GM19467 (cell line): Measurements from ENCODE around the gene MMP24.

Experiments used
- ATAC-seq: cut with Tn5 transposase; IDR thresholded peaks from one replicate; pipeline ENCODE4 v1.9.1; 2021; ENCODE audit warnings: mild to moderate bottlenecking, moderate library complexity; ENCODE audit not compliant: unreplicated experiment

The MMP24 gene

DNA sequence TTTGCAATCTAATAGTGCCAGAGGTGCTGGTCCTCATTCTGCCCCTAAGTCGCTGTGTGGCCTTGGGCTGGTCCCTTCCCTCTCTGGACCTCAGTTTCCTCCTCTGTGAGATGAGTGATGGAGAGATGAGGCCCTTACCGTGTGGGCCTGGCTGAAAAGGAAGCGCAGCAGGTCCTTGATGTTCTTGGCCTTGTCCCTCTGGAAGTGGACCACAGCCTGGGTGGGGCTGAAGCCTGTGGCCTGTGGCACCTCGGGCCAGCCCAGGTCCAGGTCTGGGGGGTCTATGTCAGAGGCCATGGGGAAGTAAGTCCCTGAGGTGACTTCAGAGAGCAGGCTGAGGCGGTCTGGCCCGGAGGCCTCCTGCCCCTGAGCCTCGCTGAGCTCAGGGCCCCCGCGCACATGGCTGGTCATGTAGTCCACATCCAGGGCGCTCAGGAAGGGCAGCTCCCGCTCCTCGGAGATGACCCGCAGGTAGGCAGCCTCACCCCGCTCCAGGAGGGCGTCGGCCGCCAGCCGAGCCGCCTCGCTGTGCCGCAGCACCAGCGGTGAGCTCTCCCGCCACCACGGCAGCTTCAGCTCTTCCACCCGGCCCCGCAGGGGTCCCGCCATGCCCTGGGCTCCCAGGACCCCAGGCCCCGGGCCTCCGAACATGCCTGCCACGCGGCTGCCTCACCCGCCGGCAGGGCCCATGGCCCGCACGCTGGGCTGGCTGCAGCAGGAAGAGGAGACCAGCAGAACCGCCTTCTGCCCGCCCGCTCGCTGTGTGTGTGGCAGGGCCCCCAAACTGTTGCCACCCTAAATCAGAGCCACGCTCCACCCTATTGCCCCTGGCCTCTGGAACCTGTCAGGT lies 65.4 kb downstream of the MMP24 start, which contains the start of gene FAM83C:
TSS of gene FAM83C (minus strand) at position 772 of the 850 bp plus-strand sequence. CDS start at position 651, 121 bp downstream.
- ATAC-seq, result no peak

DNA sequence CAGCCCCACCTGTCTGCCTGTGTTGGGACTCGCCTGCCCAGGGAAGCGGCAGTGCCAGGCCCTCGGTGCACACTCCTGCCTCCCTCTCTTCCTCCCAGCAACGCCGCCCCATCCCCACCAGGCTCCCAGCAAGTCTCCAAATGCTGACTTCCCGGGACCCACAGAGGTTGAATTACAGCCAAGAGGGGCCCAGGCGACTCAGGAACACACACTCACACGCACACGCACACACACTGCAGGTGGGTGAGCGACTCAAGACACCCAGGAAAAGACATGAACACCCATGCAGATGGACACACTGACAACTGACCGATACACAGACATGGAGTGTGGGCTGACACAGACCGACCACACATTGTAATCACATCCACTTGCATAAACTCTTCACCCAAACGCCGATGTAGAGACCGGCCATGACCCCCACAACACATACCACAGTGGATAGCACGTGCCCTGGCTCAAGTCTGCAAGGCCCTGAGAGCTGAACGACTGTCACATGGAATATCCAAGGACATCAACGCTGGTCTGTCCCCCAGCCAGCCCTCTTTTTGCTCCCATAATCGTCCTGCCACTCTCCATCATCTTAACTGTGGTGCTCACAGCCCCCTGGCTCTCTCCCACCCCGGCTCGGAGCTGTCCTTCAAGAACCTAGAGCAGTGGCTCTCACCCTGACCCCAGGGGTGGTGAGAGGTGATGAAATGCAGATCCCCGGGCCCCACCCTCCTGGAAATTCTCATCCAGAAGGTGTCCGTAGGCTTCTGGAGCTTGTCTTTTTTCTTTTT lies 66.2 kb downstream of the MMP24 start:
- no peak for ATAC-seq

DNA sequence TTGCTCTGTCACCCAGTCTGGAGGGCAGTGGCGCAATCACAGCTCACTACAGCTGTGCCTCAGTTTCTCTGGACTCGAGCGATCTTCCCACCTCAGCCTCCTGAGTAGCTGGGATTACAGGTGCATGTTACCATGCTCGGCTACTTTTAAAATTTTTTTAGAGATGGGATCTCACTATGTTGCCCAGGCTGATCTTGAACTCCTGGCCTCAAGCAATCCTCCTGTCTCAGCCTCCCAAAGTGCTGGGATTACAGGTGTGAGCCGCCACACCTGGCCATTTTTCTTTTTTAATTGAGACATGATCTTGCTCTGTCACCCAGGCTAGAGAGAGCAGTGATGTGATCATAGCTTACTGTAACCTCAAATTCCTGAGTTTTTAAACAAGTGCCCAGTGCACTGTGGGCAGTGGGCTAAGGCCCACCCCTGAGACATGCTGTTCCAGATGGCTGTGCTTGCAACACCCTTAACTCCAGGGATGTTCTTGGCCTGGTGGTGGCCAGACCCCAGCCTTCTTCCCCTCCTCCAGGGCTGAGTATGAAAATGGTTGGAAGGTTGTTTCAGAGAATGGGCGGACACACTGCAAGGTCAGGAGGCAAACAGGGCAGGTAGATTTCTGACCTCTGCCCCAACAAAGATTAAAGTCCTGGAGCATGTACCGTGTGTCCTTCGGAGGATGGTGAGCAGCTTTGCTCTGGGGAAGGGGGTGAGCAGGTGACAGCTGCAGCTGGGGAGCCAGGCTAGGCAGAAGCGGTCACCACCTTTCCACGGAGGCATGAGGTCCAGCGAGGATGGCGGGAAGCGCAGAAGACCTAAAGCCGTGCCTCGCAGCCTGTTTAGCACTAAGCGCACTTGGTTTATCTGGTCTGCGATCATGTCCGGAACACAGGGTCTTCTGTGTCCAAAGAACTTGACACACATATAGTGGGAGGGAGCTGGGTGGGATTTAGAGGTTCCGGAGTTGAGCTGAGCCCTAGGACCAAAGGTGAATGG lies 67.1 kb downstream of the MMP24 start:
- no peak for ATAC-seq

GRCh38 chr20:35294293-35294685 lies 67.8 kb downstream of the MMP24 start:
- ATAC-seq, result no peak

GRCh38 chr20:35295058-35295457 lies 68.6 kb downstream of the MMP24 start:
- ATAC-seq, result no peak

DNA sequence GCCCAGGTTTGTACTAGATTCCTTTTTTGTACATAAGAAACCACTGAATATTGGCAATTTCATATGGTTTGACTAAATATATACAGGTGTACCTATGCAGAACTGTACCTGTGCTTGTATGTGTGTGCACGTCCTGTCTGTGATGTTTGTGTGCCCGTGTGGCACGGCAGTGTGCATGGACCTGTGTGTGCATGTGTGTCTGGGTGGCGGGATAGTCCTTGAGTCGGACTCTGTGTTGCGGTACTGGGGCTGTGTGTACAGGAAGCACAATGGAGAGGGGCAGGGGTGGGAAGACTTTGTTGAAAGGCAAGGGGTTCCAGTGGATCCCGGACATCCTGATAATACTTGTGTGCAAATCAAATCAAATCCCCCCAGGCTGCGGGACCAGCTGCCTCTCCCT lies 69.2 kb downstream of the MMP24 start:
- no peak for ATAC-seq

DNA sequence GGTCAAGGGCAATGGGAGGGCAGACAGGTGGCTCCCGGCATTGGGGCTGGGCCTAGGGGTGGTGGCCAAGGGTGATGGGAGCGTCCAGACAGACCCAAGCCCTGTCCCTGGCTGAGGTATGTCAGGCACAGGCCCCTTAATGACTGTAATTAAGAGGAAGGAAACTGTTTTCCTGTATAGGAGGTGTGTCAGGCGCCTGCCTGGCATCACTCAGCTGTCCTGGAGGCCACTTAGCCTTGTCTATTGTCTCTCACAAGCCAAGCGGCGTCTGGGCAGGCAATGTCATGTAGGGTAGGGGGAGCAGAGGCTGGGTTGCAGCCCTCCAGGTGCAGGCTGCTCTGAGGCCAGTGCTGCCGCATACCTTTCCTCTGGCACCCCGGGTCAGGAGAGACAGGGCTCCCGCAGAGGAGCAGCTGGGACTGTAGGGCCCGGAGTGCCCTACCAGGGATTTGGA lies 69.6 kb downstream of the MMP24 start:
- no peak for ATAC-seq

DNA sequence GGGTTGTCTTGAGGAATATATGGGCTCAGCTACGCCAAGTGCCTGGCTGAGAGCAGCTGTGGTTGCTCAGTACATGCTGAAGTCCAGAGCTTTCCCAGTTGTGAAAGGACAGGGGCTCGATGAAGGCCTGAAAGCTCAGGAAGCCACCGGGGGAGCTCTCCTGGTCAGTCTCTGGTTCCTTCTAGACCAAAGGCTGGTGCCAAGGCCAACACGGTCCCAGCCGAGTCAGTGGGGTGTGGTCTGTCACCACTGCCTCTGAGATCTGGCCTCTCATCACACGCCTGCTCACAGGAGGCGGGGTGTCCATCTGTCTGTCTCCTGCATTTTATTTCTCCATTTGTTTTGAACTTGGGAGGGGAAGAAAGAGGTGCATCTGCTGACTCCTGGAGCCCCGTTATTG lies 70.7 kb downstream of the MMP24 start:
- ATAC-seq, result no peak

GRCh38 chr20:35297740-35298139 lies 71.2 kb downstream of the MMP24 start:
- ATAC-seq, result no peak

DNA sequence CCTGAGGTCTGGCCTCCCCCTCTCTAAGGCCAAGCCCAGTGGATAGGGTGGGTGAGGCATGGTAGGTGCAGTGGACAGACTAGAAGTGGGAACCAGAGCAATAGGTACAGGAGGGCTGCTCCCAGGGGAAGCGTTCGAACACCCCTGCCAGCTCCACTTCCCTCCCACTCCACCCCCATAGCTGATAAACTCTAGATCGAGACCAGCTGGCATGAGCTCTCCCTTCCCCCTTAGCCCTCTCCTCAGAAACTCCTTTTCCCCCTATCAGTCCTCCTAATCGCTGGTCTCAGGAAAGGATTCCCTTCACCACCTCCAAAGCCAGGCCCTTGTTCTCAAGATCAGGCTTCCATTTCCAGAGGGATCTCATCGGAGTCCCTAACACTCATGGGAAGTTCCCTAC lies 71.8 kb downstream of the MMP24 start:
- no peak for ATAC-seq

DNA sequence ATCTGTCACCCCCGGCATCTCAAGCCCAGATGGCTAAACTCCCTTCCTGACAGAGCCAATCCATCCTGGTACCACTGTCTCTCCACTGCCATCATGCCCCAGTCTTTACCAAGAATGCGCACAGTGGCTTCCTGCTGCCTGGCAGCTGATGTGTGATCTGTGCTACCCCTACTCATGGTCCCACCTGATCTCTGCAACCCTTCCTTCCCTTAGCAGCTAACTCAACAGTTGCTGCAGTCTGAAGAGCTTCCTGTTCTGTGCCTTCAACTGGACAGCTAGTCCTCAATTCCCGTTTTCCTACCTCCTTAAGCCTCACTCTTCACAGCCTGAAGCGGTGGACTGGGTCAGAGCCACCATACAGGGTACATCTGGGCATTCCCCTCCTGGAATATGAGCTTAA lies 73.3 kb downstream of the MMP24 start:
- ATAC-seq, result no peak

DNA sequence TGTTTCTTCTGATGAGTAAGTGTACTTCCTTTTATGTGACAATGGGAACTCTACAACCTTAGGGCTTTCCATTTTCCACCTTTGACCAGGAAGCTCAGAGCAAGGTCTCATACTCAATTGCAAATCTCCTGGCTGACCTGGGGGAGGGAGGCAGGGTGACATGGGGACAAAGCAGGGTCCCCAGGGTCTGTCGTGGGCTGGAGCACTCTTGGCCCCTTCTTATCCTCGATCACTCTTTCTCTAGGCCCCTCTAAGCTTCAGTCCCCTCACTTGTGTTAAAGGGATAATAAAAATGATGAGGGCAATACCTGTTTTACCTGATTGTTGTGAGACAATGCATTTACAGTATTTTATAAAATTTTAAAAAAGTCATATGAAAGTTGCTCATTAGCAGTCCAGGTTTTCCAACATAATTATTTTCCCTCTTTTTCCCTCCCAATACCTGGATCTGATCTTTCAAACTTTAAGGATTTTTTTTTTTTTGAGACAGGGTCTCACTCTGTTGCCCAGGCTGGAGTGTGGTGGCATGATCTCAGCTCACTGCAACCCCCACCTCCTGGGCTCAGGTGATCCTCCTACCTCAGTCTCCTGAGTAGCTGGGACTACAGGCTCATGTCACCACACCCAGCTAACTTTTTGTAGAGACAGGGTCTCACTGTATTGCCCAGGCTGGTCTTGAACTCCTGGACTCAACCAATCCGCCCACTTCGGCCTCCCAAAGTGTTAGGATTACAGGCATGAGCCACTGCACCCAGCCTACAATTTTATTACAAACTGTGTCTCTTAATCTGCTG lies 74.2 kb downstream of the MMP24 start:
- ATAC-seq, result no peak

GRCh38 chr20:35301426-35301825 lies 74.9 kb downstream of the MMP24 start:
- no peak for ATAC-seq

- ATAC-seq, result no peak
These were observed 76.2 kb downstream of the MMP24 start for GRCh38 chr20:35302421-35303335.

- no peak for ATAC-seq
These were observed 76.9 kb downstream of the MMP24 start for GRCh38 chr20:35303382-35303734.

DNA sequence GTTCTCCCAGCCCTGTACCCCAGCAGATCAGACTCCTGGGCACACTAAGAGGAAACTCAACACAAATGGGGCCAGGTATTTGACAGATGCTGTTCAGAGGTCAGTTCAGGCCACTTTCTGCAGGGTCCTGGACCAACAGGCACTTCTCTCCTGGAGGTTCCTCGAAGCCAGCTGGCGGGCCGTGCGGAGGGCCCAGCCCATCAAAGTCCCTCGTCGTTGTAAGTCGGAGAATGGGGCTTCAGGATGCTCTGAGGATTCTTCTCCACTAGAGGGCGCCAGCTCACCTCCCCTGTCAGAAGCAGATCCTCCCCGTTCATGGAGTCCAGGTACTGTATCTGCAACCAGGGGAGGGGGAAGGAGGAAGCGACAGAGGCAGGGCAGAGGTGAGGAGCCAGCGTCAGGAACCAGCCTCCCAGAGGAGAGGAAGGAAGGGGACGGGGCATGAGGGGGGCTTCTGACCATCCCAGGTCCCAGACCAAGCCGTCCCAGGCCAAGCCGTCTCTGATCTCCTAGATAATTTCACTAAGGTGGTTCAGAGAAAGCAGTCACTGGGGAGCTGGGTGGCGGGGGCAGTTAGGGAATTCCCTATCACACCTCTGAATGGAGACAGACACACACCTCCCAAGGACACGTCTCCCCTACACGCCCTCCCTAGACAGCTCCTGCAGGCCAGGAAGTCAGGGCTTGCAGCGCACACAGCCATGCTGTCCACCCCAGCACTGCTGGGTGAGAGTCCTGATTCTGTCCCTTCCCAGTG lies 77.4 kb downstream of the MMP24 start:
- ATAC-seq, result peak; percentile 67

- ATAC-seq, result no peak
These were observed 78.5 kb downstream of the MMP24 start for GRCh38 chr20:35304956-35305355.
